Subcutaneous adipose tissue (tissue), 4 donors: ENCODE results near the gene TMEM200A. TPM values are rescaled to one million over a fixed set of nuclear protein-coding genes. Genes with fewer than 3 reads are reported as not detected.

Experiments used
- total RNA-seq, 4 donors: library from RNA; depleted of rRNA; stranded (reverse); fragments of >200 nt; gene quantifications; one replicate each; pipeline ENCODE4 v1.1.0, GENCODE V29; 2016
- TF ChIP-seq, protein P1 (sequence below): fragments of 450-650 bp; IDR thresholded peaks from one replicate; pipeline ENCODE4 v1.5.1; 2016; ENCODE audit warnings: low read depth, mild to moderate bottlenecking, control low read depth, antibody characterized with exemption, moderate library complexity

TMEM200A gene
- total RNA-seq, 4 donors from 2014 or later = 1.3 to 4.8 (median 2.4) TPM

DNA sequence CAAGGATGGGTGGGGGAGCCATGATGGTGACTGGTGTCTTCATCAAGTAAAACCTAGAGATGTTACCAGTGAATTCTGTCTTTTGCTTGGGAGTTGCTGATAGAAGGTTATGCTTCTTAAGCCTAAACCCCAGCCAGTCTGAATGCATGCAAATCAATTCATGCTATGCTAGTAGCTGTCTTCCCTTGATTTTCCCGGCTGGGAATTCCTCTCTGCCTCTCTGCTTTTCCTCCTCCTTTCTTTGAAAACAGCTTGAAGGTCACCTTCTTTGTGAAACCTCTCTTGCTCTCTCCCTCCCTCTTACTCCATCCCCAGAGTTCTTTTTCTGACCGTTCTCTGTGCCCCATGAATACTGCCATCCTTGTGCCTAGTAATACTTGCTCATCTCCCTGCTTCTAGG lies 58.9 kb downstream of the TMEM200A start:
- TF ChIP-seq, protein P1, sequence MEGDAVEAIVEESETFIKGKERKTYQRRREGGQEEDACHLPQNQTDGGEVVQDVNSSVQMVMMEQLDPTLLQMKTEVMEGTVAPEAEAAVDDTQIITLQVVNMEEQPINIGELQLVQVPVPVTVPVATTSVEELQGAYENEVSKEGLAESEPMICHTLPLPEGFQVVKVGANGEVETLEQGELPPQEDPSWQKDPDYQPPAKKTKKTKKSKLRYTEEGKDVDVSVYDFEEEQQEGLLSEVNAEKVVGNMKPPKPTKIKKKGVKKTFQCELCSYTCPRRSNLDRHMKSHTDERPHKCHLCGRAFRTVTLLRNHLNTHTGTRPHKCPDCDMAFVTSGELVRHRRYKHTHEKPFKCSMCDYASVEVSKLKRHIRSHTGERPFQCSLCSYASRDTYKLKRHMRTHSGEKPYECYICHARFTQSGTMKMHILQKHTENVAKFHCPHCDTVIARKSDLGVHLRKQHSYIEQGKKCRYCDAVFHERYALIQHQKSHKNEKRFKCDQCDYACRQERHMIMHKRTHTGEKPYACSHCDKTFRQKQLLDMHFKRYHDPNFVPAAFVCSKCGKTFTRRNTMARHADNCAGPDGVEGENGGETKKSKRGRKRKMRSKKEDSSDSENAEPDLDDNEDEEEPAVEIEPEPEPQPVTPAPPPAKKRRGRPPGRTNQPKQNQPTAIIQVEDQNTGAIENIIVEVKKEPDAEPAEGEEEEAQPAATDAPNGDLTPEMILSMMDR = no peak

- TF ChIP-seq, protein P1 = no peak
Measured at GRCh38 chr6:130425537-130425936, 59.7 kb downstream of the TMEM200A start.

GRCh38 chr6:130426066-130426721 lies 60.4 kb downstream of the TMEM200A start:
- TF ChIP-seq, protein P1 = no peak

- TF ChIP-seq, protein P1 = no peak
Measured at GRCh38 chr6:130431346-130431852, 65.6 kb downstream of the TMEM200A start.

DNA sequence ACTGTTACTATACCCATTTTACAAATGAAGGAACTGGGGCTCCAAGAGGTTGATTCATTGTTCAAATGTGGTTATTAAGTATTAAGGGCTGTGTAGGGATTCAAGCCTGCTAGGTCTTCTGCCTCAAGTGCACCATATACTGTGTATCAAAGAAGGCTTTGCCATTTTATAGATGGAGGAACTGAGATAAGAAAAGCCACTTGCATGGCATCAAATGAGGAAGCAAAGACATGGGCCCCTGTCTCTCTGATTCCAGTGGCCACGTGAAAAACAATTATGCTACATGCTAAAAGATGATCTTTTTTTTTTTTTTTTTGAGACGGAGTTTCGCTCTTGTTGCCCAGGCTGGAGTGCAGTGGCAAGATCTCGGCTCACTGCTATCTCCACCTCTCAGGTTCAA lies 67.0 kb downstream of the TMEM200A start:
- TF ChIP-seq, protein P1 = no peak

DNA sequence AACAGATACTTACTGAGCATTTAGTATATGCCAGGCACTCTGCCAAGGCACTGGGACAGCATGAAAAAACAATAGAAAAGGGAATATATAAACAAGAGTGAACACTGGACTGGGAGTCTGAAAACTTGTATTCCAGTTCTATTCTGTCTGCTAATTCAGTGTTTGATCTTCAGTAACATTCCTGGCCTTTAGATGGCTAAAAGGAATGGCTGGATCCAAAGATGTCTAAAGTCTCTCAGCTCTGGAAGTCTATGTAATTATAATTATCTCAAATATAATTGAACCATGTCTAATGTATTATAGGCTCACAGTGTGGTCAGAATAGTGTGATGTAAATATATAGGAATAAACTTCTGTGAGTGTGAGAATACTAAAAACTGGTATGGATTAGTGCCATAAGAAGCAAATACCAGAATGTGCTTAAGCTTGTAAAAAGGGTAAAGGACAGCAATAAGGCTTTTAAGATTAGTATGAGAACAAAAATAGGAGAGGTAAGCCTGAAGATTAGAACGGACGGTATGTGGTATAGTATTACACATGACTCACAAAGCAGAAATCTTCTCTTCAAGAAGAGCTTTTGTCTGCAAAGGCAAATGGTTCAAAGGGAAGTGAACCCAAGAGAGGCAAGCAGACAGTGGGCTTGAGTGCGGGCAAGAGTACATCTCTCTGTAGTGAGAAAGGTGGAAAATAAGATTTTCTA lies 68.5 kb downstream of the TMEM200A start:
- TF ChIP-seq, protein P1 = no peak

DNA sequence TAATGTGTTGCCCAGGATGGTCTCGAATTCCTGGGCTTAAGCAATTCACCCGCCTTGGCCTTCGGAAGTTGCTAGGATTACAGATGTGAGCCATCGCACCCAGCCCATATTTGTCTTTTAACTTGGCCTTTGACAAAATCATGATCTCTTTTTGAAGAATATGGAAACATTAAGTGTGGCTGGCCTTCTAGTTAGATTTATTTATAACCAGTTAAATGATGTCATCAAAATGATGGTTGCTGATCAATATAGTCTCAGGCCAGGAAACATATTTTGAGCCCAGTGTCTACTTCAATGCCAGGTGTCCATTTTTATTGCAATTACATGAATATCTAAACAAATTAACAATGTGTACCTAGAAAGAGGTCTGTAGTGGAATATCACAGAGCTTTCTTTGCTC lies 69.4 kb downstream of the TMEM200A start:
- TF ChIP-seq, protein P1 = no peak
